SU-DHL-6 (cell line): Measurements from ENCODE around the gene LMO7.

Source experiments
- H2AFZ ChIP-seq: fragments of 200-600 bp; sonication (generic); 2 replicates; pipeline ENCODE4 v1.6.1; 2014; ENCODE audit warnings: low read depth, mild to moderate bottlenecking, moderate library complexity, mixed read lengths, antibody characterized with exemption, low read length; ENCODE audit not compliant: severe bottlenecking
- H3F3A ChIP-seq: fragments of 200-600 bp; shearing (Covaris generic); 2 replicates; pipeline ENCODE4 v1.6.0; 2016; ENCODE audit warnings: antibody characterized with exemption, mild to moderate bottlenecking; ENCODE audit not compliant: insufficient read depth
- H3K27ac ChIP-seq: fragments of 200-600 bp; sonication (generic); 2 replicates; pipeline ENCODE4 v1.5.1; 2016; ENCODE audit warnings: low read depth, mild to moderate bottlenecking, low read length, moderate library complexity, mixed read lengths
- H3K27me3 ChIP-seq: fragments of 200-600 bp; sonication (generic), shearing (Covaris generic); 2 replicates; pipeline ENCODE4 v1.6.0; 2014; ENCODE audit warnings: mild to moderate bottlenecking, low read length
- H3K36me3 ChIP-seq: fragments of 200-600 bp; sonication (generic); 2 replicates; pipeline ENCODE4 v1.6.1; 2014; ENCODE audit warnings: mild to moderate bottlenecking, low read length, mixed read lengths
- H3K4me2 ChIP-seq: fragments of 300-600, 200-600 bp; shearing (Covaris generic), sonication (generic); 2 replicates; pipeline ENCODE4 v1.6.0; 2014; ENCODE audit warnings: low read length, low read depth, mild to moderate bottlenecking; ENCODE audit not compliant: poor library complexity, severe bottlenecking
- H3K4me3 ChIP-seq: fragments of 200-600 bp; sonication (generic); 2 replicates; pipeline ENCODE4 v1.5.1; 2014; ENCODE audit warnings: antibody characterized with exemption, low read length, mild to moderate bottlenecking, mixed read lengths; ENCODE audit not compliant: insufficient read depth, poor library complexity, severe bottlenecking
- H3K79me2 ChIP-seq: fragments of 200-600 bp; sonication (generic); 2 replicates; pipeline ENCODE4 v1.6.1; 2014; ENCODE audit warnings: mild to moderate bottlenecking, low read length, moderate library complexity; ENCODE audit not compliant: insufficient read depth
- H3K9ac ChIP-seq: fragments of 200-600 bp; sonication (generic); 2 replicates; pipeline ENCODE4 v1.7.0; 2014; ENCODE audit warnings: mild to moderate bottlenecking, low read length
- H3K9me2 ChIP-seq: fragments of 200-600 bp; sonication (generic); replicated peaks from 2 replicates; pipeline ENCODE4 v1.6.1; 2014; ENCODE audit warnings: low read length; ENCODE audit not compliant: insufficient read depth
- H3K9me3 ChIP-seq: fragments of 200-600 bp; sonication (generic); 2 replicates; pipeline ENCODE4 v1.6.1; 2014; ENCODE audit warnings: low read length, mixed read lengths; ENCODE audit not compliant: insufficient read depth
- H4K20me1 ChIP-seq: fragments of 200-600 bp; sonication (generic); 2 replicates; pipeline ENCODE4 v1.6.1; 2014; ENCODE audit warnings: low read depth, mild to moderate bottlenecking, antibody characterized with exemption, low read length, moderate library complexity, mixed read lengths
- CTCF ChIP-seq: fragments of 200-600 bp; sonication (generic); IDR thresholded peaks from one replicate; pipeline ENCODE4 v1.5.1; 2017; ENCODE audit warnings: antibody characterized with exemption, mild to moderate bottlenecking, low read length, moderate library complexity; ENCODE audit not compliant: insufficient read depth, poor library complexity, severe bottlenecking
- EZH2phosphoT487 ChIP-seq: fragments of 200-600 bp; sonication (generic), shearing (Covaris generic); conservative IDR thresholded peaks from 2 replicates; pipeline ENCODE4 v1.6.1; 2018; ENCODE audit warnings: mild to moderate bottlenecking, antibody characterized with exemption, low read length, moderate library complexity, mixed read lengths

The LMO7 gene

GRCh38 chr13:75771818-75772217 is 135.7 kb downstream of the LMO7 start:
- Histone ChIP-seq H3K4me2 (no peak overlapping the region), H3K4me3 (no peak overlapping the region), H3K27ac (no peak overlapping the region), H3K27me3 (no peaks in the 10 kb centered on the region), H3K9me3 (no peaks in the 10 kb centered on the region), H3K9ac (no peak overlapping the region), H3K79me2 (peaks cover 79% of the 10 kb centered on the region), H3F3A (peaks cover 14% of the 10 kb centered on the region), H4K20me1 (peaks cover 15% of the 10 kb centered on the region), H3K36me3 (0 out of 2 replicates have a peak, but pooled peaks cover 7% of the 10 kb centered on the region), H2AFZ (no peak overlapping the region), H3K9me2 (no peaks in the 10 kb centered on the region)
- TF ChIP-seq EZH2phosphoT487 (no peak), CTCF (no peak)

GRCh38 chr13:75774176-75774575 is 138.0 kb downstream of the LMO7 start:
- Histone ChIP-seq H3K27me3 (no peaks in the 10 kb centered on the region), H3K36me3 (no peaks in the 10 kb centered on the region), H3F3A (peaks cover 14% of the 10 kb centered on the region), H3K9me2 (no peaks in the 10 kb centered on the region), H2AFZ (no peak overlapping the region), H3K4me2 (no peak overlapping the region), H3K4me3 (no peak overlapping the region), H3K79me2 (peaks cover 71% of the 10 kb centered on the region), H4K20me1 (peaks cover 8% of the 10 kb centered on the region; the same call in 1 of the 2 replicates), H3K9me3 (no peaks in the 10 kb centered on the region), H3K9ac (no peak overlapping the region), H3K27ac (no peak overlapping the region)
- TF ChIP-seq CTCF: no peak
- TF ChIP-seq EZH2phosphoT487: no peak

GRCh38 chr13:75776550-75776949 is 140.4 kb downstream of the LMO7 start:
- Histone ChIP-seq H3K79me2 (peaks cover 62% of the 10 kb centered on the region), H3F3A (peaks cover 11% of the 10 kb centered on the region; the same call in 1 of the 2 replicates), H2AFZ (no peak overlapping the region), H3K4me3 (no peak overlapping the region), H3K9me3 (no peaks in the 10 kb centered on the region), H3K9me2 (no peaks in the 10 kb centered on the region), H4K20me1 (0 out of 2 replicates have a peak, but pooled peaks cover 3% of the 10 kb centered on the region), H3K27ac (no peak overlapping the region), H3K27me3 (no peaks in the 10 kb centered on the region), H3K9ac (no peak overlapping the region), H3K36me3 (0 out of 2 replicates have a peak, but pooled peaks cover 2% of the 10 kb centered on the region), H3K4me2 (no peak overlapping the region)
- no peak for TF ChIP-seq EZH2phosphoT487
- TF ChIP-seq CTCF: no peak
